ENCODE data around the gene GRM8. TPM values are rescaled to one million over a fixed set of nuclear protein-coding genes. Genes with fewer than 3 reads are reported as not detected.
"Not testable (repeated sequence)": the region's sequence is repeated elsewhere in the genome, so short reads cannot be mapped to it uniquely, and the experiment has no call there.

Gene GRM8
- total RNA-seq, 2 experiments from 2014 or later = not detected

GRCh38 chr7:126882730-126883129 lies 370.0 kb downstream of the GRM8 start:
- H3K27me3 Mint-ChIP-seq; POLR2A ChIA-PET; DNase-seq; H3K4me1 Mint-ChIP-seq; CTCF ChIA-PET; H3K9me3 Mint-ChIP-seq; H3K27ac Mint-ChIP-seq; H3K36me3 Mint-ChIP-seq (ENCODE audit: low read depth); H3K4me3 Mint-ChIP-seq: not testable (repeated sequence)

GRCh38 chr7:126881908-126882307 lies 370.8 kb downstream of the GRM8 start:
- H3K4me1 Mint-ChIP-seq; H3K27me3 Mint-ChIP-seq; H3K4me3 Mint-ChIP-seq; H3K27ac Mint-ChIP-seq; DNase-seq; POLR2A ChIA-PET; H3K36me3 Mint-ChIP-seq (ENCODE audit: low read depth); H3K9me3 Mint-ChIP-seq; CTCF ChIA-PET: not testable (repeated sequence)

- ChIA-PET CTCF (no interaction called here), POLR2A (no interaction called here)
- no peaks in the 10 kb centered on the region for H3K4me1 Mint-ChIP-seq
- no peak for DNase-seq
- H3K27ac Mint-ChIP-seq = no peak overlapping the region
- no peak overlapping the region for H3K4me3 Mint-ChIP-seq
- H3K9me3 Mint-ChIP-seq = peaks cover 4% of the 10 kb centered on the region
- no peaks in the 10 kb centered on the region for H3K27me3 Mint-ChIP-seq
- no peaks in the 10 kb centered on the region for H3K36me3 Mint-ChIP-seq (ENCODE audit: low read depth)
Measured at GRCh38 chr7:126881315-126881714, 371.4 kb downstream of the GRM8 start.

GRCh38 chr7:126876536-126876935 lies 376.2 kb downstream of the GRM8 start:
- H3K27me3 Mint-ChIP-seq; DNase-seq; H3K36me3 Mint-ChIP-seq (ENCODE audit: low read depth); POLR2A ChIA-PET; H3K9me3 Mint-ChIP-seq; CTCF ChIA-PET; H3K4me1 Mint-ChIP-seq; H3K4me3 Mint-ChIP-seq; H3K27ac Mint-ChIP-seq: not testable (repeated sequence)

- Mint-ChIP-seq H3K9me3 (no peaks in the 10 kb centered on the region), H3K27ac (no peak overlapping the region), H3K27me3 (peaks cover 4% of the 10 kb centered on the region), H3K36me3 (ENCODE audit: low read depth) (no peaks in the 10 kb centered on the region), H3K4me1 (no peaks in the 10 kb centered on the region), H3K4me3 (no peak overlapping the region)
- ChIA-PET POLR2A (no interaction called here), CTCF (no interaction called here)
- no peak for DNase-seq
Measured at GRCh38 chr7:126856691-126857291, 395.9 kb downstream of the GRM8 start.

DNA sequence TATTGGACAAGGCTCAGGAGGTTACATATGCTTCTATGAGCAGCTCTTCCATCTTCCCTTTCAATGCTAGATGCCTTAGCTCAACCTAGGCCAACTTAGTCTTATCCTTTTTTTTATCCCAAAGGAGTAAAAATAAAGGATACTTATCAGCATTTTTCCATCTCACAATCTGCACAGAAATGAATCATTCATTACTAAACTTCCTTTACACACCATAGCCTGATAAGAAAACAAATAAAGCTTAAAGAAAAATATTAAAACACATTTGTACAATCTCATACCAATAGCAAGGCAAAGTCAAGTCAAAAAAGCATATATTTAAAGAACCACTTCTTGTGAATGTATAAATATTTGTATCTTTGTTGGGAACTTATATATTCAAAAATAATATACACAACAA lies 407.4 kb downstream of the GRM8 start:
- no peaks in the 10 kb centered on the region for H3K27me3 Mint-ChIP-seq

GRCh38 chr7:126843883-126844282 lies 408.9 kb downstream of the GRM8 start:
- H3K36me3 Mint-ChIP-seq (ENCODE audit: low read depth) = no peaks in the 10 kb centered on the region
- no peak overlapping the region for H3K4me3 Mint-ChIP-seq
- H3K9me3 Mint-ChIP-seq = no peaks in the 10 kb centered on the region
- no peaks in the 10 kb centered on the region for H3K4me1 Mint-ChIP-seq
- no peaks in the 10 kb centered on the region for H3K27me3 Mint-ChIP-seq
- no peak overlapping the region for H3K27ac Mint-ChIP-seq
- POLR2A ChIA-PET = no interaction called here
- CTCF ChIA-PET = no interaction called here
- no peak for DNase-seq

More for the DNA sequence above, 407.4 kb downstream of the GRM8 start:
- H3K4me1 Mint-ChIP-seq = no peaks in the 10 kb centered on the region
- H3K4me3 Mint-ChIP-seq = no peak overlapping the region
- no peaks in the 10 kb centered on the region for H3K9me3 Mint-ChIP-seq
- ChIA-PET POLR2A (no interaction called here), CTCF (no interaction called here)
- no peaks in the 10 kb centered on the region for H3K36me3 Mint-ChIP-seq (ENCODE audit: low read depth)
- DNase-seq = no peak
- H3K27ac Mint-ChIP-seq = no peak overlapping the region

DNA sequence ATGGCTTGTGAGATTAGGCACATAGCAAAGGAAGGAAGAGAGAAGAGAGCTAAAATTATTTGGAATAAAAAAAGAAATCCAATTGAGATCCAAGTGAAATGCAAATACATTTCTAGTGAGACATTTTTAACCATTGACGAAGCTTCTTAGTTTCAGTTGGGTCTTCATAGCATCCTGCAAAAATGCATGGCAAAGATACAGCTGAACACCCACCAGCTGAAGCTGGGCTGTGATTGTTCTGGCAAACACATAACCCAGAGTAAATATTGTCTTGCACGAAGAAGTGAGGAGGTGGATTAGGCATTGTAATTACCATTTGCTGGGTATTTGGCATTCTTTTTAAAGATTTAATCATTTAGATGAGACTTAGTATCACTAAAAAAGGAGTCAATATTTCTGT lies 409.4 kb downstream of the GRM8 start:
- no peaks in the 10 kb centered on the region for H3K9me3 Mint-ChIP-seq
- H3K27me3 Mint-ChIP-seq = no peaks in the 10 kb centered on the region
- DNase-seq = no peak
- CTCF ChIA-PET = no interaction called here
- POLR2A ChIA-PET = no interaction called here
- no peaks in the 10 kb centered on the region for H3K36me3 Mint-ChIP-seq (ENCODE audit: low read depth)
- no peak overlapping the region for H3K27ac Mint-ChIP-seq
- H3K4me3 Mint-ChIP-seq = no peak overlapping the region
- H3K4me1 Mint-ChIP-seq = no peaks in the 10 kb centered on the region

DNA sequence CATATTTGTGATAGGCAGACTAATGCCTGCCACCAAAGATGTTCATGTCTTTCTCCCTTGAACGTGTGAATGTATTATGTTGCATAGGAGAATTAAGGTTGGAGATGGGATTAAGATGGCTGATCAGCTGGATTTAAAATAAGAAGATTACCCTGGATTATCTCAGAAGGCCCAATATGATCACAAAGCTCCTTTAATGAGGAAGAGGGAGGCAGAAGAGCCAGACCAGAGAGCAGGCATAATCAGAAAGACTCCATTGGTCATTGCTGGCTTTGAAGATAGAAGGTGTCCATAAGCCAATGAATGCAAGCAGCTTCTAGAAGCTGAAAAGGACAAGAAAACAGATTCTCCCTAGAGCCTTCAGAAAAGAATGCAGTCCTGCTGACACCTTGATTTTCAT lies 410.3 kb downstream of the GRM8 start:
- Mint-ChIP-seq H3K9me3 (no peaks in the 10 kb centered on the region), H3K4me1 (no peaks in the 10 kb centered on the region), H3K27ac (no peak overlapping the region), H3K27me3 (no peaks in the 10 kb centered on the region), H3K4me3 (no peak overlapping the region), H3K36me3 (ENCODE audit: low read depth) (no peaks in the 10 kb centered on the region)
- no peak for DNase-seq
- CTCF ChIA-PET = interaction anchor here (1.0 kb wide), 1 partner anchor 10 kb away, joined by 3 read pairs; no protein-coding TSS in a partner anchor
- POLR2A ChIA-PET = interaction anchor here (0.6 kb wide), 1 partner anchor 878 kb away, joined by 3 read pairs; no protein-coding TSS in a partner anchor

- POLR2A ChIA-PET = no interaction called here
- DNase-seq = no peak
- CTCF ChIA-PET = no interaction called here
- no peaks in the 10 kb centered on the region for H3K36me3 Mint-ChIP-seq (ENCODE audit: low read depth)
- no peak overlapping the region for H3K27ac Mint-ChIP-seq
- H3K4me3 Mint-ChIP-seq = no peak overlapping the region
- no peaks in the 10 kb centered on the region for H3K27me3 Mint-ChIP-seq
- no peaks in the 10 kb centered on the region for H3K4me1 Mint-ChIP-seq
- H3K9me3 Mint-ChIP-seq = no peaks in the 10 kb centered on the region
Measured at GRCh38 chr7:126840869-126841268, 411.9 kb downstream of the GRM8 start.

- no peaks in the 10 kb centered on the region for H3K36me3 Mint-ChIP-seq (ENCODE audit: low read depth)
- H3K9me3 Mint-ChIP-seq = no peaks in the 10 kb centered on the region
- no peak for DNase-seq
- ChIA-PET CTCF (no interaction called here), POLR2A (no interaction called here)
- H3K4me1 Mint-ChIP-seq = no peaks in the 10 kb centered on the region
- no peak overlapping the region for H3K27ac Mint-ChIP-seq
- no peak overlapping the region for H3K4me3 Mint-ChIP-seq
- no peaks in the 10 kb centered on the region for H3K27me3 Mint-ChIP-seq
Measured at GRCh38 chr7:126839624-126840023, 413.1 kb downstream of the GRM8 start.

DNA sequence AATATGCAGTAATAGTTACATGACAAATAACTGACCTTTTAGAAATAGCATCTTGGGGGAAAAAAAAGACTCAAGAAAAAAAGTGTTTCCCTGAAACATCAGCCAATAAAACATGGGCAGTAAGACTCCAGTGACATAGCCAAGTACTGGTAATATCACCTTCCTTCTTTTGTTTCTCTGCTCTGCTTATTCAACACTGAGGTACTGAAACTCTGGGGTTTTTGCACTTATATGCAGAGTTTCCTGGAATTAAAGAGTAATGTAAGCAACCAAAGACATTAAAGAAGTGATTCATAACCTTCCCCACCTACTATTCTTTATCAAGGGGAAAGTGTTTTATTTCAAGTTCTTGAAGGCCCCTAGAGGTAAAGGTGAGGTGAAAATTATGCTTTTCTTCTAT lies 414.5 kb downstream of the GRM8 start:
- ChIA-PET CTCF (no interaction called here), POLR2A (no interaction called here)
- Mint-ChIP-seq H3K27me3 (no peaks in the 10 kb centered on the region), H3K4me1 (no peaks in the 10 kb centered on the region), H3K27ac (no peak overlapping the region), H3K9me3 (no peaks in the 10 kb centered on the region), H3K36me3 (ENCODE audit: low read depth) (no peaks in the 10 kb centered on the region), H3K4me3 (no peak overlapping the region)
- no peak for DNase-seq

GRCh38 chr7:126831241-126831640 lies 421.5 kb downstream of the GRM8 start:
- H3K36me3 Mint-ChIP-seq (ENCODE audit: low read depth); POLR2A ChIA-PET: not testable (repeated sequence)

GRCh38 chr7:126820925-126821324 lies 431.8 kb downstream of the GRM8 start:
- H3K27ac Mint-ChIP-seq = no peak overlapping the region
- ChIA-PET POLR2A (no interaction called here), CTCF (no interaction called here)
- no peaks in the 10 kb centered on the region for H3K4me1 Mint-ChIP-seq
- H3K4me3 Mint-ChIP-seq = no peak overlapping the region
- no peaks in the 10 kb centered on the region for H3K27me3 Mint-ChIP-seq
- no peaks in the 10 kb centered on the region for H3K9me3 Mint-ChIP-seq
- H3K36me3 Mint-ChIP-seq (ENCODE audit: low read depth) = no peaks in the 10 kb centered on the region
- no peak for DNase-seq

More at GRCh38 chr7:126831241-126831640, 421.5 kb downstream of the GRM8 start:
- H3K4me3 Mint-ChIP-seq, H3K27me3 Mint-ChIP-seq, H3K27ac Mint-ChIP-seq, DNase-seq, H3K4me1 Mint-ChIP-seq, H3K9me3 Mint-ChIP-seq, CTCF ChIA-PET: not testable (repeated sequence)

DNA sequence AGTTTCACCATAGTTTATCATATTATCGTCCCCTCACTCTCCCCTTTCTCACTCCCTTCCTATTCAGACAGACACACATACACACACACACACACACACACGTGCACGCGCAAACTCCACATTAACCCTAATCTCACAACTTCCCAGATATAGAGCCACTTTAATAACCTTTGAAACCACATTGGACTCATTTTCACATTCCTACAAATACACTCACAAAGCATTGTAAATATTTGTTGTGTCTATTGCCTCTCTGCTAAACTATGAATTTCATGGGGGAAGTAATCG lies 433.6 kb downstream of the GRM8 start:
- CTCF ChIA-PET = no interaction called here
- Mint-ChIP-seq H3K9me3 (no peaks in the 10 kb centered on the region), H3K4me3 (no peak overlapping the region), H3K36me3 (ENCODE audit: low read depth) (no peaks in the 10 kb centered on the region), H3K27me3 (no peaks in the 10 kb centered on the region), H3K27ac (no peak overlapping the region), H3K4me1 (no peaks in the 10 kb centered on the region)
- POLR2A ChIA-PET = no interaction called here
- DNase-seq = no peak

Measured in activated CD4-positive, alpha-beta memory T cell treated with anti-CD3 and anti-CD28 coated beads, Interleukin-2, amount 10 ng/mL, durations not matched to agents 7 days and 5 days (primary cell).